Mucosa of rectum (tissue), 2 donors: ENCODE data around the gene TMEM203.

ENCODE experiments used
- H3K27ac ChIP-seq, 2 donors: one replicate each; pipeline ENCODE4 v1.7.0; 2013; ENCODE audit warnings: inconsistent platforms in 2 of 2, low read depth in 2 of 2, low read length in 2 of 2
- H3K27me3 ChIP-seq, 2 donors: one replicate each; pipeline ENCODE4 v1.7.0; 2013; ENCODE audit warnings: low read length in 2 of 2; ENCODE audit not compliant: control insufficient read depth in 2 of 2, insufficient read depth in 2 of 2
- H3K36me3 ChIP-seq, 2 donors: one replicate each; pipeline ENCODE4 v1.7.0; 2013; ENCODE audit warnings: low read length in 2 of 2; ENCODE audit not compliant: control insufficient read depth in 2 of 2, insufficient read depth in 2 of 2
- H3K4me1 ChIP-seq, 2 donors: one replicate each; pipeline ENCODE4 v1.7.0; 2013; ENCODE audit warnings: low read length in 2 of 2, mild to moderate bottlenecking in 1 of 2; ENCODE audit not compliant: control insufficient read depth in 2 of 2, insufficient read depth in 2 of 2
- H3K4me3 ChIP-seq, 2 donors: one replicate each; pipeline ENCODE4 v1.7.0; 2013; ENCODE audit warnings: low read length in 2 of 2
- H3K9ac ChIP-seq, 2 donors: one replicate each; pipeline ENCODE4 v1.7.0; 2013; ENCODE audit warnings: low read length in 2 of 2, low read depth in 1 of 2, mild to moderate bottlenecking in 1 of 2
- H3K9me3 ChIP-seq, 2 donors: one replicate each; pipeline ENCODE4 v1.7.0; 2013; ENCODE audit warnings: low read length in 2 of 2; ENCODE audit not compliant: control insufficient read depth in 2 of 2
- donor health status: healthy.
- donor health status: Normal muscosa, but diverticular disease.

The TMEM203 gene

GRCh38 chr9:137168904-137169856 lies 36.3 kb downstream of the TMEM203 start:
- Histone ChIP-seq H3K27ac (peak overlapping the region in 1 of 2 donors; percentile 32), H3K4me3 (peak overlapping the region; percentile 50 to 62)

DNA sequence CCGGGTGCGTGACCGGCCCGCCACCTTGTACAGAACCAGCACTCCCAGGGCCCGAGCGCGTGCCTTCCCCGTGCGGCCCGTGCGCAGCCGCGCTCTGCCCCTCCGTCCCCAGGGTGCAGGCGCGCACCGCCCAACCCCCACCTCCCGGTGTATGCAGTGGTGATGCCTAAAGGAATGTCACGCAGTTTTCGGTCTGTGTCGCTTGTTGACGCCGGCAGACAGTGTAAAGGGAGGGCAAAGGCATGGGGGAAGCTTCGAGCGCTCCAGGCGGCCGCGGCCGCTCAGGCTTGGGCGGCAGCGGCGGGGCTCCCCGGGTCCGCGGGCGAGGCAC lies 36.9 kb downstream of the TMEM203 start:
- H3K27me3 ChIP-seq, result peaks cover 22 to 30% of the 10 kb centered on the region in 2 donors
- H3K4me3 ChIP-seq, result peak overlapping the region; percentile 50 to 62
- no peaks in the 10 kb centered on the region for H3K36me3 ChIP-seq
- peak overlapping the region in 1 of 2 donors; percentile 38 for H3K9ac ChIP-seq
- peaks cover 21 to 25% of the 10 kb centered on the region in 2 donors for H3K4me1 ChIP-seq
- H3K27ac ChIP-seq, result peak overlapping the region in 1 of 2 donors; percentile 32
- H3K9me3 ChIP-seq, result no peaks in the 10 kb centered on the region

More at GRCh38 chr9:137168904-137169856, 36.3 kb downstream of the TMEM203 start:
- H3K27me3 ChIP-seq, result peaks cover 25 to 26% of the 10 kb centered on the region in 2 donors
- peaks cover 23 to 29% of the 10 kb centered on the region in 2 donors for H3K4me1 ChIP-seq
- peak overlapping the region in 1 of 2 donors; percentile 38 for H3K9ac ChIP-seq
- H3K9me3 ChIP-seq, result no peaks in the 10 kb centered on the region
- H3K36me3 ChIP-seq, result no peaks in the 10 kb centered on the region

DNA sequence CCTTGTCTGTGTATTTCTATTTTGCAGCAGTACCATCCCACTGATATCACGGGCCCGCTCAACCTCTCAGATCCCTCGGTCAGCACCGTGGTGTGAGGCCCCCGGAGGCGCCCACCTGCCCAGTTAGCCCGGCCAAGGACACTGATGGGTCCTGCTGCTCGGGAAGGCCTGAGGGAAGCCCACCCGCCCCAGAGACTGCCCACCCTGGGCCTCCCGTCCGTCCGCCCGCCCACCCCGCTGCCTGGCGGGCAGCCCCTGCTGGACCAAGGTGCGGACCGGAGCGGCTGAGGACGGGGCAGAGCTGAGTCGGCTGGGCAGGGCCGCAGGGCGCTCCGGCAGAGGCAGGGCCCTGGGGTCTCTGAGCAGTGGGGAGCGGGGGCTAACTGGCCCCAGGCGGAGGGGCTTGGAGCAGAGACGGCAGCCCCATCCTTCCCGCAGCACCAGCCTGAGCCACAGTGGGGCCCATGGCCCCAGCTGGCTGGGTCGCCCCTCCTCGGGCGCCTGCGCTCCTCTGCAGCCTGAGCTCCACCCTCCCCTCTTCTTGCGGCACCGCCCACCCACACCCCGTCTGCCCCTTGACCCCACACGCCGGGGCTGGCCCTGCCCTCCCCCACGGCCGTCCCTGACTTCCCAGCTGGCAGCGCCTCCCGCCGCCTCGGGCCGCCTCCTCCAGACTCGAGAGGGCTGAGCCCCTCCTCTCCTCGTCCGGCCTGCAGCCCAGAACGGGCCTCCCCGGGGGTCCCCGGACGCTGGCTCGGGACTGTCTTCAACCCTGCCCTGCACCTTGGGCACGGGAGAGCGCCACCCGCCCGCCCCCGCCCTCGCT lies 37.5 kb downstream of the TMEM203 start:
- Histone ChIP-seq H3K9ac (no peak overlapping the region), H3K9me3 (no peaks in the 10 kb centered on the region), H3K27me3 (peaks cover 22 to 28% of the 10 kb centered on the region in 2 donors), H3K27ac (no peak overlapping the region), H3K36me3 (no peaks in the 10 kb centered on the region), H3K4me1 (peaks cover 22 to 27% of the 10 kb centered on the region in 2 donors), H3K4me3 (peak overlapping the region; percentile 20 to 62)

GRCh38 chr9:137167277-137167746 lies 38.1 kb downstream of the TMEM203 start:
- Histone ChIP-seq H3K27ac (no peak overlapping the region), H3K4me3 (peak overlapping the region in 1 of 2 donors; percentile 60), H3K4me1 (peaks cover 22 to 24% of the 10 kb centered on the region in 2 donors), H3K9ac (no peak overlapping the region), H3K27me3 (peaks cover 25 to 28% of the 10 kb centered on the region in 2 donors), H3K9me3 (no peaks in the 10 kb centered on the region), H3K36me3 (no peaks in the 10 kb centered on the region)

DNA sequence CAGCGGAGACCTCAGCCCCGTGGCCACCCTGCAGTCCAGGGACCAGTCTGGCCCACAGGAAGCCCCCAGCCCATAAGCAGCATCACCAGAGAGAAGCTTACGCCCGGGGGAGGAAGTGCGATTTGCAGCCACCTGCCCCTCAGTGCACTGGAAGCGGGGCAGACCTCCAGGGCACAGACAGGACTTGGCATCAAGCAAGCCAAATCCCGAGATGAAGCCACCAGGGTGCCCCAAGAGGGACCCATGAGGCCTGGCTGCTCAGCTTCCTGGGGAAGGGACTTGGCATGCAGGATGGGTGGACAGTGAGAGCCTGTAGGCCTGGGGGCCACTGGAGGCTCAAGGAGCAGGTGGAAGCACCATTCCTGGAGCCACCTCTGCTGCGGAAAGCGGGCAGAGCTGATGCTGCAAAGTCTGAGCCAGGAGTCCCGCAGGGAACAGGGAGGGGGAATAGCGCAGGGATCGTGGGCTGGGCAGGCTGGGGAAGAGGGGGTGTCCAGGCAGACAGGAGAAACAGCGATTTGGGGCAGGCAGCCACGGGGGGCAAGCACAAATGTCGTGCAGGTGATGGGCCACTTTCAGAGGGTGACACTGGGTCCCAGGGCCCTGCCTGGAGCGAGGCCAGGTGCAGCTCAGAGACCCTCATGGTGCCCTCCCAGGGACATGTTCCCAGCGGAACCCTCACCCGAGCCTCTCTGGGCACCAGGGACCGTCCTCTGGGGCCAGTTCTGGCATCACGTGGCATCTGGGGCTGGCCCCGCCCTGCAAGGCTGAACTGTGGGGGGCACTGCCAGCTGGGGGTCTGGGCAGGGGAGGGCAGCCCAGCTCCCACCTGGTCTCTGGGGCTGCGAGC lies 38.8 kb downstream of the TMEM203 start:
- H3K9ac ChIP-seq, result no peak overlapping the region
- H3K27ac ChIP-seq, result no peak overlapping the region
- peaks cover 18 to 22% of the 10 kb centered on the region in 2 donors for H3K4me1 ChIP-seq
- H3K36me3 ChIP-seq, result no peaks in the 10 kb centered on the region
- H3K27me3 ChIP-seq, result peaks cover 24 to 25% of the 10 kb centered on the region in 2 donors
- no peaks in the 10 kb centered on the region for H3K9me3 ChIP-seq
- H3K4me3 ChIP-seq, result no peak overlapping the region

- Histone ChIP-seq H3K36me3 (no peaks in the 10 kb centered on the region), H3K9ac (no peak overlapping the region), H3K4me1 (peaks cover 18 to 22% of the 10 kb centered on the region in 2 donors), H3K27ac (no peak overlapping the region), H3K27me3 (peaks cover 25 to 30% of the 10 kb centered on the region in 2 donors), H3K9me3 (no peaks in the 10 kb centered on the region), H3K4me3 (no peak overlapping the region)
These were observed 40.1 kb downstream of the TMEM203 start for GRCh38 chr9:137165250-137165836.

DNA sequence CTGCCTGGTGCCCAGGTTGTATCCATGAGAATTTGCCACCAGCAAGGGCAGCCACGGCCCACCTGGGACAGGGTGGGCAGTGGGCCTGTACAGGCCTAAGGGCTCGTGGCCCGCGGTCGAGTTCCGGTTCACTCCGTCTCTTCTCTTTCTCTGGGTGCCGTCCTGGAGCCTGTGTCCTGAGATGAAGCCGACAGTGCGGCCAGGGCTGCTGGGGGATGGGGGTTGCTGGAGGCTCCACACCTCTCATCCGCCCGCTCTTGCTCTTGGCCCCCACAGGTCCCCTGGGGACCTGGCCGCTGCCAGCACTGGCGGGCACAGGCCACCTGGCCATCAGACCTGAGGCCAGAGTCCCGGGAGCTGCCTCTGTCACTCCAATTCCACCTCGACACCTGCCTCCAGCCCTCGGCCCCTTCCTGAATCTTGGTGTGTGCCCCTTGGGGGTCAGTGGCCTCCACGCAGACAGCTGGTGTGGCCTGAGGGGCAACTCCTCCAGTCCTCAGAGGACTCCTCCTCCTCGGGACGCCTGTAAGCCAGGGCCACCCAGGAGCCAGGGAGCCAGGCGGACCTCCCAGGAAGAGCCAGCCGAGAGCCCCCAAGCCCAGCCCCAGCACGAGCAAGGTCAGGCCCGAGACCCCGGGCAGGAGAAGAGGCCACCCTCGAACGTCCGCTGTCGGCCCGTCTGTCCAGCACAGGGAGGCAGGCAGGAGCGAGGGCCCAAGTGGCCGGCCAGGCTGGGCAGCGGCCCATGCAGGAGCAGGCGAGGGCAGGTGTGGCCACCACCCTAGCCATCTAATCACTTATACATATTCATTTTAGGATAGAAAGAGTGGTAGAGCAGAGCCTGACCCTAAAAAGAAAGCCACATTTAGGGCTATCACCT lies 40.8 kb downstream of the TMEM203 start:
- H3K9me3 ChIP-seq, result no peaks in the 10 kb centered on the region
- H3K36me3 ChIP-seq, result no peaks in the 10 kb centered on the region
- no peak overlapping the region for H3K27ac ChIP-seq
- H3K4me1 ChIP-seq, result peaks cover 16 to 21% of the 10 kb centered on the region in 2 donors
- H3K4me3 ChIP-seq, result no peak overlapping the region
- peaks cover 26 to 35% of the 10 kb centered on the region in 2 donors for H3K27me3 ChIP-seq
- H3K9ac ChIP-seq, result no peak overlapping the region

- no peaks in the 10 kb centered on the region for H3K36me3 ChIP-seq
- no peak overlapping the region for H3K4me3 ChIP-seq
- H3K27me3 ChIP-seq, result peaks cover 31 to 42% of the 10 kb centered on the region in 2 donors
- H3K9me3 ChIP-seq, result no peaks in the 10 kb centered on the region
- peaks cover 8 to 17% of the 10 kb centered on the region in 2 donors for H3K4me1 ChIP-seq
- no peak overlapping the region for H3K9ac ChIP-seq
- H3K27ac ChIP-seq, result no peak overlapping the region
These were observed 41.6 kb downstream of the TMEM203 start for GRCh38 chr9:137163805-137164204.
